ENCODE results near the gene CRTC3. TPM values are rescaled to one million over a fixed set of nuclear protein-coding genes. Genes with fewer than 3 reads are reported as not detected.
"Not testable (repeated sequence)": the region's sequence is repeated elsewhere in the genome, so short reads cannot be mapped to it uniquely, and the experiment has no call there.

Gene CRTC3
- total RNA-seq, 2 experiments from 2014 or later: 40.6 to 42.7 TPM

DNA sequence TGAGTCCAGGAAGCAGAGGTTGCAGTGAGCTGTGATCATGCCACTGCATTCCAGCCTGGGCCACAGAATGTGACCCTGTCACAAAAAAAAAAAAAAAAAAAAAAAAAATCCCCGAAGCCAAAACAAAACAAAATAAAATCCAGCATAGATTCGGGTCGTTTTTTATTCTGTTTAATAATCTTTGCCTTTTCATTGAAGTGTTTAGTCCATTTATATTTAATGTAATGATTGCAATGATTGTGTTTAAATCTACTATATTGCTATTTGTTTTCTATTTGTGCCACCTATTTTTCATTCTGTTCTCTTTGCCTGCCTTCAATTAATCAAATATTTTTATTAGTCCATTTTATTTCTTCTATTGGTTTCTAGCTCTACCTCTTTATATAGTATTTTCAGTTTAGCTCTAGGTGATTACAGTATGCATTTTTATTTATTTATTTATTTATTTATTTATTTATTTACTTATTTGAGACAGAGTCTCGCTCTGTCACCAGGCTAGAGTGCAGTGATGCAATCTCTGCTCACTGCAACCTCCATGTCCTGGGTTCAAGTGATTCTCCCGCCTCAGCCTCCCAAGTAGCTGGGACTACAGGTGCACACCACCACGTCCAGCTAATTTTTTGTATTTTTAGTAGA is 159.7 kb downstream of the CRTC3 start:
- not testable (repeated sequence) for H3K9me3 Mint-ChIP-seq; H3K4me3 Mint-ChIP-seq; H3K27ac Mint-ChIP-seq; H3K36me3 Mint-ChIP-seq (ENCODE audit: low read depth); H3K27me3 Mint-ChIP-seq (ENCODE audit: low read depth); DNase-seq
- intact Hi-C loops (cut with micrococcal nuclease): loop anchor here (5.0 to 10.0 kb wide), 2 partner anchors 125 to 367 kb away; no protein-coding TSS in a partner anchor
- H3K4me1 Mint-ChIP-seq (ENCODE audit: low read depth): peaks cover 20% of the 10 kb centered on the region
- CTCF ChIA-PET: interaction anchor here (1.2 kb wide), 1 partner anchor 196 kb away, joined by 3 read pairs; no protein-coding TSS in a partner anchor

DNA sequence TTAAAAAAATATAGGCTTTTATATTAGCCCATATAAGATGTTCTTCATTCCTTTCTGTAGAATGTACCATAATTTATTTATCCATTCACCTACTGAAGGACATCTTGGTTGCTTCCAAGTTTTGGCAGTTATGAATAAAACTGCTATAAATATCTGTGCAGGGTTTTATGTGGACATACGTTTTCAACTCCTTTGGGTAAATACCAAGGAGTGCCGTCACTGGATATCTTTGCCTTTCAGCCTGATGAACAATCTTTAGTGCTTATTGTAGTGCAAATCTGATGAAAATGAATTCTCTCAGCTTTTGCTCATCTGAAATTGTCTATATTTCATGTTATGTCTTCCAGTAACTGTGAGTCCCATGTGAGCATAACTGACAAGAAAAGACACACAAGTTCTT is 160.9 kb downstream of the CRTC3 start:
- Mint-ChIP-seq H3K27ac (no peak overlapping the region), H3K36me3 (ENCODE audit: low read depth) (no peaks in the 10 kb centered on the region), H3K9me3 (peaks cover 3% of the 10 kb centered on the region), H3K4me3 (no peak overlapping the region), H3K27me3 (ENCODE audit: low read depth) (no peaks in the 10 kb centered on the region), H3K4me1 (ENCODE audit: low read depth) (peaks cover 16% of the 10 kb centered on the region)
- no peak for DNase-seq
- intact Hi-C loops (cut with micrococcal nuclease): loop anchor here (5.0 kb wide), 1 partner anchor 197 kb away; no protein-coding TSS in a partner anchor
- CTCF ChIA-PET: no interaction called here

DNA sequence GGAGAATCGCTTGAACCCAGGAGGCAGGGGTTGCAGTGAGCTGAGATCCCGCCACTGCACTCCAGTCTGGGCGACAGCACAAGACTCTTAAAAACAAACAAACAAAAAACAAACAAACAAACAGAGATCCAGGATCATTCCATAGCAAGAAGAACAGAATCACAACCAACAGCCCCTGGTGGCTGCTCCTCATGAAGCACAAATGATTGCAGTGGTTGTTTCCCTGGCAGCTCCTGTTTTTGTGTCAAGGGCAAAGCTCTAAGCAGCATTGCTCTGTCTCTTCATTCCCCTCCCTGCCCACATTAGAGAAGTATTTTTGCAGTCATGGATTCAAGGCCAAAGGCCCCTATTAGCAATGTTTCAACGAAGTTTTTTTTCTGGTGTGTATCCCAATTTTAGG is 161.6 kb downstream of the CRTC3 start:
- DNase-seq: no peak
- Mint-ChIP-seq H3K36me3 (ENCODE audit: low read depth) (no peaks in the 10 kb centered on the region), H3K4me1 (ENCODE audit: low read depth) (peaks cover 10% of the 10 kb centered on the region), H3K4me3 (no peak overlapping the region), H3K27ac (no peak overlapping the region), H3K9me3 (peaks cover 3% of the 10 kb centered on the region), H3K27me3 (ENCODE audit: low read depth) (no peaks in the 10 kb centered on the region)
- CTCF ChIA-PET: interaction anchor here (0.6 kb wide), 2 partner anchors 372 to 404 kb away, joined by 3 read pairs; no protein-coding TSS in a partner anchor
- intact Hi-C loops (cut with micrococcal nuclease): loop anchor here (5.0 kb wide), 1 partner anchor 196 kb away; no protein-coding TSS in a partner anchor

DNA sequence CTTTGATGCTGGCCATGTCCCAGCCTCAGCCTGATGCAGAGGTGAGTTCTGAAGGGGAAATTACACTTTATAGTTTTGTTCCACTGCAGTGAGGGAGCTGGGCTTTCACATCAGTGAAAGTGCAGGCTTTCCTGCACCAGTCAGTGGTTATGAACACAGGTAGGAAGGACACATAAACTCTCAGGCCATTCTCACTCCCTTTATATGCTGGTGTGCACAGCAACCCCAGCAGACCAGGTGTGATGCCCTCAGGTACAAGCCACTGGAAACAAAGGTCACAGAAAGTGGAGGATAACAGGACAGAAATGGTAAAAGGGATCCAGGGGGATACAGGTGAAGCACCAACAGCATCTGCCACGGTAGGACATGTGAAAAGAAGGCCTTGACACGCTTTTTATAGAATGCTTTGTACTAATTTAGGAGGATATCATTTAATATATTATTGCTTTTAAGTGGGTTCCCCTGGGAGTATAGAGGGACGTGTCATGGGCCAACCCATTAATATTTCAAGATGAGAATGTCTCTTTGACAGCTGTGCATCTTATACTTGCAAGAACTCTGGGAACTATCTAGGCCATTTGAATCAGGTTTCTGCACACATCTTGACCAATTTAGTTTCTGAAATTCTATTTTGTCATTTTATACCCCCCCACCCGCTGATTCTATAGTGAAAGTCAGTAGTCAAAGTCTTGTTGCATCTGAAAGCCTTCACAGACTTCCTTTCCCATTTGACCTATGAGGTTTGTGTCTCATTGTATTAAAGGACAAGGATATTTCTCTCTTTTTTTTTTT is 162.5 kb downstream of the CRTC3 start:
- Mint-ChIP-seq H3K4me1 (ENCODE audit: low read depth) (peaks cover 4% of the 10 kb centered on the region), H3K27me3 (ENCODE audit: low read depth) (no peaks in the 10 kb centered on the region), H3K36me3 (ENCODE audit: low read depth) (no peaks in the 10 kb centered on the region), H3K4me3 (no peak overlapping the region), H3K27ac (no peak overlapping the region), H3K9me3 (peaks cover 3% of the 10 kb centered on the region)
- CTCF ChIA-PET: interaction anchor here (0.6 to 3.4 kb wide), 7 partner anchors 25 to 373 kb away, joined by 3 to 18 read pairs (median 4); no protein-coding TSS in a partner anchor
- intact Hi-C loops (cut with micrococcal nuclease): loop anchor here (5.0 kb wide), 1 partner anchor 195 kb away; no protein-coding TSS in a partner anchor
- DNase-seq: no peak

Other genes with a start within 250 kb of the CRTC3 start
- gene ZNF774, start 177.6 kb upstream of the CRTC3 start, total RNA-seq: under 1 TPM; 0.84 to 0.95 TPM
- gene IQGAP1, start 141.7 kb upstream of the CRTC3 start, total RNA-seq: 100 to 1,000 TPM; 136 to 143 TPM
- gene BLM, start 187.4 kb downstream of the CRTC3 start, total RNA-seq: 10 to 100 TPM; 62.9 to 70.4 TPM